NCI-H2171 treated with DMSO at 0.1 percent for 48 hours (cell line): Measurements from ENCODE around the gene VILL.

Source experiments
- DNase-seq: peaks from one replicate; lab custom pipeline; 2025; lab: John Stamatoyannopoulos, UW

The VILL gene

GRCh38 chr3:37990527-37990926 lies at the start of gene VILL:
Gene VILL, plus strand, starts transcription at chr3:37990786. Its CDS starts 2,887 bp downstream, at chr3:37993673.
- DNase-seq: no peak

GRCh38 chr3:37941608-37942508 lies 48.7 kb upstream of the VILL start:
- DNase-seq: no peak

DNA sequence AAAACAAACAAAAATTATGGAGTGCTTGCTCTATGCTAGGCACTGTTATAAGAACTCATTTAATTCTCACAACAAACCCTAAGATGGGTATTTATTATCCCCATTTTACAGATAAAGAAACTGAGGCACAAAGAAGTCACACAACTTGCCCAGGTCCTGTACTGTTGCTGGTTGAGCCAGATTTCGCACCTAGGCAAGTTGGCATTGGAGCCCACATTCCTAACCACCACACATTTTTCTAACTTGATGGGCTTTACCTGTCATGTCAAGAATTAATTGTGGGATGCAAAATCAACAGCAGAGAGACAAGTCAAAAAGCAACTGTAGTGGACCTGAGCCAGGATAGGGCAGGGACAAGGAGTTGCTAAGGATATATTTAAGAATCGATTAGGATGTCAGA lies 47.9 kb upstream of the VILL start:
- no peak for DNase-seq

- DNase-seq: no peak
Observed at GRCh38 chr3:37943126-37943525, 47.5 kb upstream of the VILL start.

DNA sequence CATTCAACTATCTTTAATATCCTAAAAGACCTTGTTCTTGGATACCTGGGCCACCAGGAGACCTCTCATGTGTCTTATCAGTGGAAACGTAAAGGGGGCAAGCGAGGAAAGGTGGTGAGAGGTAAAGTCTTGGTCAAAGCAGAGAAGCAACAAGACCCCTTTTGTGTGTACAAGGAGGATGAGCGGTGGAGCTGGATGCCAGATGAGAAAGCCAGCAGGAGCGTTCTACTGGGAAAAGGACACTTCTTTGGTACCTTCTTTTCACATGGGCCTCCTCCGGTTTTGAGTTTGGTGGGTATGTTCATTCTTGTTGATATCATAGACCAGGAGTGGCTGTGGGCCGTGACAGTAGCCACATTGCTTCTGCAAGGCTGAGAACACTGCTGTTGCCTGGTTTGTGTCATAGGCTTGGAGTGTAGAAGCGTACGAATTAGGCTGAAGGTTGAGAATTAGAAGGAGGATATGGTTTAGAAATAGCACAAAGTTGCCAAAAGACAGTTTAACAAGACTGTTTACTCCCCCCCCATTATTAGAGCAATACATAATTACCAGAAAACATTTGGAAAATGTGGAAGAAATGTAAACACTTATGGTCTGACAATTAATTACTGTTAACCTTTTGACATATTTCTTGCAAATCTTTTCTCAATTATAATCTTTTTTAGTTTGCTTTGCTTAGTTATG lies 46.8 kb upstream of the VILL start:
- no peak for DNase-seq

DNA sequence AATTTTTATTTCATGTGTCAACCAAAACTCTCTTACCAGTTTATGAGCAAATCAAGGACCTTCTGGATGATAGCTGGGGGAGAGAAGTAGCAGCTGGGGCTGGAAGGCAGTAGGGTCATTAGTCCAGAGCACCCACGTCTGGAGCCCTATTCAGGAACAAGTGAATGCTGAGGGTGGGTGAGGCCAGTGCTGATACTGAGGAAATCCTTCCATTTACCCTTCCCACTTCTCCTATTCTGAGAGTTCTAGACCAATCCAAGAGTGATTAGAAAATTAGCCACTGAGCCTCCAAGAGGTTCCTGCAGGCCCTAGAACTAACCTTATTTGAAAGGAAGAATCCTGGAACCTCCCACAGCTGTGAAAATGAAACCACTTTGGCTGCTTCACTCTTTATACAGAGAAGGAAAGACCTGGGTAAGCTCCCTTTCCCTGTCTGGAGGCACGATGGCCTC lies 46.2 kb upstream of the VILL start:
- DNase-seq: no peak

DNA sequence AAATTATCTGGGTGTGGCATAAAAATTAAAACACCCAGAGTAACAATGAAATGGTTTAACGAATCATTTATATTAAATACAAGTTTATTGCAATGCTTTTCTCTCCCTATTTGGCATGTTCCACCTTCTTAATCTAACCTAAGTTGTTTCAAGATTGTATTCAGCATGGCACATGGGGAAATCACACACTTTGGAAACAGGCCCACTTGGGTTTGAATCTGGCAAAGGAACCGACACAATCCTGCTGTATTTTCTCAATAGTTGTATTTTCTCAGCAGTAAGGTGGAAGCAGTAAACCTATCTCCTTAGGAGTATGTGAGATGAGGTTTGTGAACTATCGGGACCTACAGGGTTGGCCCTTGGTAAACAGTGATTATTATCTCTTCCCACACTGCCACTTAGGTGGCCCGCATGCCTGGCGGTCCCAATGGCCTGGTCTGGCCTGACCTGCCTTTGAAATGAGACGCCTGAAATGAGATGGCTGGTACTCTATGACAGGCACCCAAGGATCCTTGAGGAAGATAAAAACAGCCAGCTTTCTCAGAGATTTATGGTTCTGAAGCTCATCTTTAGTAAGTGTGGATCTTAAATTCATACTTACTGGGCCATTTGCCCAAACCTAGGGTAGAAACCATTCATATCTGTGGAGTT lies 45.3 kb upstream of the VILL start:
- DNase-seq: no peak

DNA sequence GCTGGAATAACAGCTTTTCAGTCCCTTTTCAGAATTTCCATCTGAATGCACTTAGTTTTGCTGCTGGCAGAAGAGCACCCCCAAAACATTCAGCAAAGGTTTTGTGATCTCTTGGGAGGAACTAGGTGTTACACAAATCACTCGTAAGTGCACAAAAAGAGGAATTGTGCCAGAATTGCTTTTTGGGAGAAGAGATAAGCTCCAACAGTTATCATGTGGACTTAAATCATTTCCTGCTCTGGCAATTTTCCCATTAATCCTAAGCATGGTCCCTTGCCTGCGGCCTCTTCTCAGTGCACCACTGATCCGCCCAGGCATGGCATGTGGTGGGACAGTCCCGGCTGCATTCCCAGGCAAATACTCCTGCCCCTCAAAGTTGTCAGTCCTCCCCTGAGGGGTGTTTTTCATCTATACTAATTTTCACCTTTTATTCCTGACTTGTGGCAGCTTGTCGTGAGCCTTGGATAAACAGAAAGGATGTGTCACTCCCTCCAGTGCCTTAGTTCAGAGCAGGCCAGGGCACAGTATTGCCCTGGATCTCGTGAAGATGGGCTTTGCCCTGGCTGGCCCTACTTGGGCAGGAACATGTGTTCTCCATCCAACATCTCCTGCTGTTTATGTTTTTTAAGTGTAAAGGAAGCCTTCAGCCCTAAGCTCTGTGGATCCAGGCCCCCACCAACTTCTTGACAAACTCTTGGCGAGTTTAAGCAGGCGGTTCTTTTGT lies 44.6 kb upstream of the VILL start:
- no peak for DNase-seq

- DNase-seq: no peak
Observed at GRCh38 chr3:37946531-37946889, 44.1 kb upstream of the VILL start.

DNA sequence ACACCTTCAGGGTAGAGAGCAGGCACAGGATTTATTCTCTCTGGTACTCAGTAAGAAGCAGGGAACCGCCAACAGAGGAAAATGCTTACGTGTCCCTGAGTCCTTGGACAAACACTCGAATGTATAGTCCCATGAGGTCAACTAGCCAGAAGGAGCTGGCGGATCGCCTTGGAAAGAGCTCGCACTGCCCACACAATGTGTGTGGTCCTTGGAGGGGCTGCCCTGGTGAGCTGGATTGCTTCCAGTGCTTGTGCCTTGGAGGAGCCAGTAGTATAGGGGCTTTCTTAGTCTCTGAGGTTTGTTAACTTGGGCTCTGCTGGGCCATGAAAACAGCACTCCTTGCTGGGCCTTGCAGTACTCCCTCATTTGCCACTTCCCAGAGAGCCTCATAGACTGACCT lies 40.7 kb upstream of the VILL start:
- no peak for DNase-seq

- DNase-seq: no peak
Observed at GRCh38 chr3:37952564-37952963, 38.0 kb upstream of the VILL start.

DNA sequence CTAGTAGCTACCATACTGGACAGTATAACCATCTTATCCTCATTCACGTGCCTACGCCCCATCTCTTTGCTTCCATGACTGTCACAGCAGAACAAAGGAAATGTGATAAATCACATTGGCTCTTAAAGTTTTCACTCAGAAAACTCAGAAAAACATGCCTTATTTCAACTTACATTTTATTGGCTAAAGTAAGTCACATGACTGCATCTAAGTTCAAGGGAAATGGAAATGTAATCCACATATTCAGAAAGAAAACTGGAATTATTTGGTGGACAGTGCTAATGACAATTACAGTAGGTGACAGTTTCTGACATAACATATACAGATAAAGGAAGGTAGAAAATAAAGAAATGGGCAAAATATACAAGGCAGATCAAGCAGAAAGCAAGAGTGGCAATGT lies 37.4 kb upstream of the VILL start:
- DNase-seq: no peak

DNA sequence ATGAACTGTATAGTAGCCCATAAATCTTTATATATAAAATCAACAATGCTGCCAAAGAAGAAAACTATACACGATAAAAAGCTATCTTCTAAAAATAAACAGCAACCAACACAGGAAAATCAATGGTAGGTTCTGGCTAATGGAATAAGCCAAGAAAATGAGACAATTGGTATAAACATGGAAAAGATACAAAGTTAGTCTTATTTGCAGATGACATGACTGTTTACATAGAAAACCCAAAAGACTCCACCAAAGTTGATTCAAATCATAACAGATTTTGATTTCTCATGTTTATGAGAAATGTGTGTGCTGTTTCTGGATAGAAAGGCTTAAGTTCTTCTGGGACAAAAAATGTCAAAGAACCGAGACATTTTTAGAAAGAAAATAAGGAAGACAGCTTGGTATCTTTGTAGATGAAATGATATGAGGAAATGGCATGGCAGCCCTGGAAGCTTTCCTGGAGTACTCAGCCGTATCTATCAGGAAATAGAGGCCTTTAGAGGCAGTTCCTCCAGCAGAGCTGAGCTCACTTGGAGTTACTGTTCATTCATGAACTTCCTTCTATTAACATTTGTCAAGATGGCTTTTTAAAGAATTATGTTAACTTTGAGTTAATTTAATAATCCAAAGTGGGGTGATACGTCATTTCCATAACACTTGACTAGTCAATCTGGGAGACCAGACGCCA lies 36.7 kb upstream of the VILL start:
- DNase-seq: no peak

DNA sequence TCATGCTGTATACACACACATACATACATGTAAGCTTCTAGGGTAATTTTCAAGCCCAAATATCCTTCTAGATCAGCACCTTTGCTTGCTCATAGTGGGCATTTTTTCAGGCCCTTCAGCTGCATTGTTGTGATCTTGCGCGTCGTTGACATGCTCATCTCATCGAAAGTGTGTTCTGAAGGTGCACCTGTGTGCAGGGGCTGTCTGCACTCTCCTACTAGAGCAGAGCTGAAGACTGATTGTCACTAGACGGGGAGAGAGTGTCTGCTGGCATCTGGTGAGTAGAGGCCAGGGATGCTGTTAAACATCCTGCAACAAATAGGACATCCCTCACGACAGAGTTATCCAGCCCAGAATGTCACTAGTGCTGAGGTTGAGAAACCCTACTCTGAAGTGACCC lies 35.7 kb upstream of the VILL start:
- no peak for DNase-seq

DNA sequence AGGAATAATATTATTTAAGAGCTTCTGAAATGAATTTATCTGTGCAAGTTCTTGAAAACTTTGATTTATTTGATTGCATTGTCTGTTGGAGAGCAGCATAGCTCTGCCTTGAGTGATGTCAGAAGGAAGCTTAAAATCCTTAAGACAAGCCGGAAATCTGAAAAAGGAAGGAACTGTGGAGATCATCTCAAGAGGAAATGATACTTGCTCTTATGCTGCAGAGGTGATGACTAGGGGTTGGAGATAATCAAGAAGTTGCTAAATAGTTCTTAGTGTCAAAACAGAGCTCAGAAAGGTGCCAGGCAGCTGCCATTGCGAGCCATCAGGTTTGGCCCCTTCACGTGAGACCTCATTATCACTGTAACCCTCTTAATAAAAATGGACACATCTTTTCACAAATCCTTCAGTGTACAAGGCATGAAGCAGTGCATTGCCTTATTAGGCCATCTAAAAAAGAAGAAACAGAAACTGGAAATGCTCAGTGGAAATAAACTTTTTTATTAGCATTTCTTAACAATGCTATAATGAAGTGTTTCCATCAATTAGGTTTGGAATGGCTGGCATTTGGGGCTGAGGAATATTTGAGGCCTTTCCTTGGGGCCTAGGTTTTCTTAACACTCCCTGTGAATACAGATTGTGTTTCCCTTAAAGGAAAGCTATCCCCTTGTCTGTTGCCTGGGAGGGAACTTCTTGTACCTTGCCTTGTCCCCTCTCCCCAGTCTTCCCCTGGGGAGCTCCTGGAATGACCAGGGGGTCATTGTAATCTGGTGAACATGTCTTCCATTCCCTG lies 34.5 kb upstream of the VILL start:
- no peak for DNase-seq

- no peak for DNase-seq
Observed at GRCh38 chr3:37956723-37957538, 33.7 kb upstream of the VILL start.

GRCh38 chr3:37957539-37957936 lies 33.0 kb upstream of the VILL start:
- no peak for DNase-seq

- no peak for DNase-seq
Observed at GRCh38 chr3:37961622-37962431, 28.8 kb upstream of the VILL start.

GRCh38 chr3:37963016-37963415 lies 27.6 kb upstream of the VILL start:
- no peak for DNase-seq
